Peyer's patch (tissue), 4 donors: Measurements from ENCODE around the gene EXOSC6. TPM values are rescaled to one million over a fixed set of nuclear protein-coding genes. Genes with fewer than 3 reads are reported as not detected.
"Not testable (repeated sequence)": the region's sequence is repeated elsewhere in the genome, so short reads cannot be mapped to it uniquely, and the experiment has no call there.

Experiments
- DNase-seq, 3 donors: peaks; one replicate each; pipeline ENCODE4 v3.0.0-alpha.2; 2017 to 2019
- H3K27ac ChIP-seq, 4 donors: fragments of 200-600 bp; sonication (generic); one replicate each; pipeline ENCODE4 v1.5.1; 2016 to 2019
- H3K27me3 ChIP-seq, 2 donors: fragments of 200-600 bp; sonication (generic); one replicate each; pipeline ENCODE4 v1.5.1; 2019
- H3K36me3 ChIP-seq, 3 donors: fragments of 200-600 bp; sonication (generic); one replicate each; pipeline ENCODE4 v1.5.1; 2016 to 2019
- H3K4me1 ChIP-seq, 4 donors: fragments of 200-600 bp; sonication (generic); one replicate each; pipeline ENCODE4 v1.5.1; 2016 to 2019
- H3K4me3 ChIP-seq, 4 donors: fragments of 200-600 bp; sonication (generic); 1 replicate in 3 of 4; 2 replicates in 1 of 4; pipeline ENCODE4 v1.5.1; 2016 to 2019; ENCODE audit warnings: mild to moderate bottlenecking in 1 of 4
- H3K9me3 ChIP-seq, 4 donors: fragments of 200-600 bp; sonication (generic); one replicate each; pipeline ENCODE4 v1.5.1; 2016 to 2019; ENCODE audit warnings: mild to moderate bottlenecking in 1 of 4
- small RNA-seq, 2 donors: library from RNA; depleted of rRNA; stranded (forward); fragments of <200 nt; gene quantifications; one replicate each; pipeline ENCODE3, GENCODE V24; 2016
- total RNA-seq, 4 donors: library from RNA; depleted of rRNA; stranded (reverse); fragments of >200 nt; gene quantifications; one replicate each; pipeline ENCODE4 v1.1.0, GENCODE V29; 2016

EXOSC6 gene
- total RNA-seq, 4 donors from 2014 or later: 15.7 to 33.4 (median 20.9) TPM

DNA sequence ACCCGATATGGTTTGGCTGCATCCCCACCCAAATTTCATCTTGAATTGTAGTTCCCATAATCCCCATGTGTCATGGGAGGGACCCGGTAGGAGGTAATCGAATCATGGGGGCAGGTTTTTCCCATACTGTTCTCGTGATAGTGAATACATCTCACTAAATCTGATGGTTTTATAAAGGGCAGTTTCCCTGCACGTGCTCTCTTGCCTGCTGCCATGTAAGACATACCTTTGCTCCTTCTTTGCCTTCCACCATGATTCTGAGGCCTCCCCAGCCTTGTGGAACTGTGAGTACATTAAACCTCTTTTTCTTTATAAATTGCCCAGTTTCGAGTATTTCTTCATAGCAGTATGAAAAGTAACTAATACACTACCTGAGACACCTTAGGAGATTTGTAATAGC lies 45.4 kb downstream of the EXOSC6 start:
- not testable (repeated sequence) for H3K4me1 ChIP-seq, H3K27me3 ChIP-seq, H3K4me3 ChIP-seq, H3K9me3 ChIP-seq, H3K36me3 ChIP-seq, DNase-seq, H3K27ac ChIP-seq

DNA sequence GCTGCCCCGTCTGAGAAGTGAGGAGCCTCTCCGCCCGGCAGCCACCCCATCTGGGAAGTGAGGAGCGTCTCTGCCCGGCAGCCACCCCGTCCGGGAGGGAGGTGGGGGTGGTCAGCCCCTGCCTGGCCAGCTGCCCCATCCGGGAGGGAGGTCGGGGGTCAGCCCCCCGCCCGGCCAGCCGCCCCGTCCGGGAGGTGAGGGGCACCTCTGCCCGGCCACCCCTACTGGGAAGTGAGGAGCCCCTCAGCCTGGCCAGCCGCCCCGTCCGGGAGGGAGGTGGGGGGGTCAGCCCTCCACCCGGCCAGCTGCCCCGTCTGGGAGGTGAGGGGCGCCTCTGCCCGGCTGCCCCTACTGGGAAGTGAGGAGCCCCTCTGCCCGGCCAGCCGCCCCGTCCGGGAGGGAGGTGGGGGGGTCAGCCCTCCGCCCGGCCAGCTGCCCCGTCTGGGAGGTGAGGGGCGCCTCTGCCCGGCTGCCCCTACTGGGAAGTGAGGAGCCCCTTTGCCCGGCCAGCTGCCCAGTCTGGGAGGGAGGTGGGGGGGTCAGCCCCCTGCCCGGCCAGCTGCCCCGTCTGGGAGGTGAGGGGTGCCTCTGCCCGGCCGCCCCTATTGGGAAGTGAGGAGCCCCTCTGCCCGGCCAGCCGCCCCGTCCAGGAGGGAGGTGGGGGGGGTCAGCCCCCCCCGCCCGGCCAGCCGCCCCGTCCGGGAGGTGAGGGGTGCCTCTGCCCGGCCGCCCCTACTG lies 46.9 kb downstream of the EXOSC6 start:
- not testable (repeated sequence) for DNase-seq, H3K4me3 ChIP-seq, H3K9me3 ChIP-seq, H3K4me1 ChIP-seq, H3K27me3 ChIP-seq, H3K27ac ChIP-seq, H3K36me3 ChIP-seq

DNA sequence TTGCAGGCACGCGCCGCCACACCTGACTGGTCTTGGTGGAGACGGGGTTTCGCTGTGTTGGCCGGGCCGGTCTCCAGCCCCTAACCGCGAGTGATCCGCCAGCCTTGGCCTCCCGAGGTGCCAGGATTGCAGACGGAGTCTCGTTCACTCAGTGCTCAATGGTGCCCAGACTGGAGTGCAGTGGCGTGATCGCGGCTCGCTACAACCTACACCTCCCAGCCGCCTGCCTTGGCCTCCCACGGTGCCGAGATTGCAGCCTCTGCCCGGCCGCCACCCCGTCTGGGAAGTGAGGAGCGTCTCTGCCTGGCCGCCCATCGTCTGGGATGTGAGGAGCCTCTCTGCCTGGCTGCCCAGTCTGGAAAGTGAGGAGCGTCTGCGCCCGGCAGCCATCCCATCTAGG lies 47.7 kb downstream of the EXOSC6 start:
- not testable (repeated sequence) for H3K9me3 ChIP-seq, H3K4me1 ChIP-seq, H3K27ac ChIP-seq, DNase-seq, H3K4me3 ChIP-seq, H3K27me3 ChIP-seq, H3K36me3 ChIP-seq

DNA sequence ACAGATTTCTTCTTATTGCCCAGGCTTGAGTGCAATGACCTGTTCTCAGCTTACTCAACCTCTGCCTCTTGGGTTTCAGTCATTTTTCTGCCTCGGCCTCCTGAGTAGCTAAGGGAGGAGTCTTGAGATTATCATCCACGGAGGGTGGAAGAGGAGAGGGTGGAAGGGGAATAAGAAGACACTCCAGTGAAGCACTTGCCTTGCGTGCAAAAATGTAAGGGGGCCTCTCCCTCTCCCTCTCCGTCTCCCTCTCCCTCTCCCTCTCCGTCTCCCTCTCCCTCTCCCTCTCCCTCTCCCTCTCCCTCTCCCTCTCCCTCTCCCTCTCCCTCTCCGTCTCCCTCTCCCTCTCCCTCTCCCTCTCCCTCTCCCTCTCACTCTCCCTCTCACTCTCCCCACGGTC lies 48.2 kb downstream of the EXOSC6 start:
- not testable (repeated sequence) for H3K27ac ChIP-seq, H3K4me3 ChIP-seq, H3K9me3 ChIP-seq, H3K36me3 ChIP-seq, H3K27me3 ChIP-seq, DNase-seq, H3K4me1 ChIP-seq

DNA sequence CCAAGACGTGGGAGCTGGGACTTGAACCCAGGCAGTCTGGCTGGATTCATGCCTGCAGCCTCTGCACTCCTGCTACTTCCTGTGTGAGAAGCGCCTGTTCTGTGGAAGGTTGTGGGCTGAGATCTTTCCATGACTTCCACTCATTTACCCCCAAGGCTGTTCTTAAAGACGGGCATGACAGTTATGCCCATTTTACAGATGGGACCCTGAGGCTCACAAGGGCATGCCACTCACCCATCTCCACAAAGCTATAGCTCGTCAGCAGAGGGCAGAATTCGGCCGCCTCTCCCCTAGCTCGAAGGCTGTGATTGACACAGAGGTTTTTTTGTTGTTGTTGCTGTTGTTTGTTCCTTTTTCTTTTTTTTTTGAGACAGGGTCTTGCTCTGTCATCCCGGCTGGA lies 51.7 kb downstream of the EXOSC6 start:
- H3K4me1 ChIP-seq, H3K27me3 ChIP-seq, DNase-seq, H3K36me3 ChIP-seq, H3K4me3 ChIP-seq, H3K9me3 ChIP-seq, H3K27ac ChIP-seq: not testable (repeated sequence)

DNA sequence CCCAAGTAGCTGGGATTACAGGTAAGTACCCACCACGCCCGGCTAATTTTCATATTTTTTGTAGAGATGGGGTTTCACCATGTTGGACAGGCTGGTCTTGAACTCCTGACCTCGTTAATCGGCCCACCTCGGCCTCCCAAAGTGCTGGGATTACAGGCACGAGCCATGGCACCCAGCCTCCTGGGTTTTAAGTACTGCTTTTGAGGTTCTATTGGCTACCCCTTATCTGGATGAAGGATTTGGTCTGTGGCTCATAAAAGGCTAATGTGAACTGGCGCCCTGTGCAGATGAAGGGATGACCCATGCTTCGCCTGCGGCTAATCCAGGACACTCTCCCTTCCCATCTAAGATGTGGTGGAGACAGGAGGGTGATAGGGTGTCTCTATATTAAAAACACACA lies 52.6 kb downstream of the EXOSC6 start:
- not testable (repeated sequence) for H3K27ac ChIP-seq, H3K36me3 ChIP-seq, H3K27me3 ChIP-seq, DNase-seq, H3K9me3 ChIP-seq, H3K4me1 ChIP-seq, H3K4me3 ChIP-seq

DNA sequence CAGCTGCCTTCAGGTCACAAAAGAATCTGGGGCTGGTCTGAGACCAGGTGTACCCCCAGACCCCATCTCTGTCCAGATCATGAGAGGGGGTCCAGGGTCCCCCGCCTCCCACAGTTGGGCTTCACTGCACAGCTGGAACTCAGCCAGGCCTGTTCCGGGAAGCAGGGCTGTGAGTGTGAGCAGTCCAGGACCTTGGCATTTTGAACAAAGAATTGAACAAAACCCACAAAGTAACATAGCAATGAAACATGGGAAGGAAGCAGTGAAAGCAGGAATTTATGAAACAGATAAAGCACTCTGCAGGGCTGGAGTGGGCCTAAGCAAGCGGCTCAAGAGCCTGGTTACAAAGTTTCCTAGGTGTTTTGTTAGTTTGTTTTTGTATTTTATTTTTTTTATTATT lies 53.1 kb downstream of the EXOSC6 start:
- H3K27me3 ChIP-seq, H3K9me3 ChIP-seq, H3K27ac ChIP-seq, H3K4me3 ChIP-seq, DNase-seq, H3K36me3 ChIP-seq, H3K4me1 ChIP-seq: not testable (repeated sequence)

DNA sequence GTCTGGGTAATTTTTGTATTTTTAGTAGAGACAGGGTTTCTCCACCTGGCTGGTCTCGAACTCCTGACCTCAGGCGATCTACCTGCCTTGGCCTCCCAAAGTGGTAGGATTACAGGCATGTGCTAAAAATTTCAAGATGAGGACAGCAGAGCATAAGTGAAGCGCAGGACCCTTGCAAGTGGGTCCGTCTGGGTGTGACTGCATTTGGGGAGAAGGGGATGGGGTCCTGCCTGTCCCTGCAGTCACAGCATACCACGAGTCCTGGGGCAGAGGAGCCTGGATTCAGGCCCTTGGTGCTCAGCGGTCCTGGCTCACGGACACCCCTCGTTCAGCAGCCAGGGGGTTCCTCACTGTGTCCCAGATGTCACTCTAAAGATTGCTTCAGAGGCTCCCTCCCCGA lies 53.5 kb downstream of the EXOSC6 start:
- H3K27me3 ChIP-seq, H3K36me3 ChIP-seq, H3K9me3 ChIP-seq, H3K27ac ChIP-seq, H3K4me1 ChIP-seq, DNase-seq, H3K4me3 ChIP-seq: not testable (repeated sequence)

DNA sequence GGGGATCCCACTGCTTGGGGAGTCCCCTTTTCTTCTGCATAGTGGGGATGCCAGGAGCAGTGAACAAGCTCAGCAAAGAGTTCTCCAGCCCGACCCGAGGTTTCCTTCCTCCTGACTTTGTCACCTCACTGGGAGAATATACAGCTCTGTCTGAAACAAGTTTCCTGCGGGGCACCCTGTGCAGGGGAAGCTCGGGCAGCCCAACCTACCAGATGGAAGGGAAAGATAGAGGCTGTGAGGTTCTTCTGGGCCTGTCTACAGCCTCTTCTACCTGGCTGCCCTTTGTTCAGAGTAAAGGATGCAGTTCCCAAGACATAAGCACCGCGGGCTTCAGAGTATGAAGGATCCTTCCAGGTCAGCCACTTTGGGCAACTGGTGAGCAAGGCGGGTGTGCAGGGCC lies 54.1 kb downstream of the EXOSC6 start:
- not testable (repeated sequence) for DNase-seq, H3K9me3 ChIP-seq, H3K4me3 ChIP-seq, H3K27ac ChIP-seq, H3K36me3 ChIP-seq, H3K4me1 ChIP-seq, H3K27me3 ChIP-seq

Small RNAs within 50 kb of the gene (small RNA-seq; reads per million reads assigned to genes)
- 0 reads per million in 2 donors for gene AC009060.2
- gene RN7SL279P: 0 reads per million in 2 donors

Other genes starting within 250 kb of the EXOSC6 start
- 10 to 100 TPM; 30.5 to 55.8 (median 35.9) TPM for gene PDPR, start 137.6 kb downstream of the EXOSC6 start, total RNA-seq
- gene CLEC18C, start 78.2 kb downstream of the EXOSC6 start, total RNA-seq: 1 to 10 TPM in 3 of 4 donors, not detected in 1; 1.0 to 1.9 (median 1.2) TPM
- gene AARS1, start 37.6 kb upstream of the EXOSC6 start, total RNA-seq: 100 to 1,000 TPM in 1 of 4 donors, 10 to 100 TPM in 3; 30.3 to 102 (median 59.1) TPM
- gene DDX19B, start 47.2 kb upstream of the EXOSC6 start, total RNA-seq: 10 to 100 TPM; 26.2 to 53.4 (median 42.1) TPM
- gene DDX19A, start 95.0 kb upstream of the EXOSC6 start, total RNA-seq: 10 to 100 TPM; 24.2 to 54.5 (median 30.6) TPM
- gene ST3GAL2, start 187.2 kb upstream of the EXOSC6 start, total RNA-seq: 10 to 100 TPM; 13.0 to 27.5 (median 19.6) TPM
- gene FCSK, start 202.7 kb upstream of the EXOSC6 start, total RNA-seq: 100 to 1,000 TPM in 1 of 4 donors, 10 to 100 TPM in 3; 32.2 to 127 (median 52.9) TPM